GM15510 (cell line): ENCODE data around the gene STK16.

ENCODE experiments used
- POLR2A ChIP-seq: IDR thresholded peaks from 3 replicates; pipeline ENCODE4 v1.6.1; 2011; ENCODE audit warnings: borderline replicate concordance; ENCODE audit not compliant: insufficient read length; ENCODE audit errors: extremely low read depth

The STK16 gene

GRCh38 chr2:219296631-219297391 lies 51.5 kb downstream of the STK16 start:
- TF ChIP-seq POLR2A: no peak

GRCh38 chr2:219297766-219298456 lies 52.6 kb downstream of the STK16 start:
- TF ChIP-seq POLR2A: no peak

GRCh38 chr2:219298759-219299371 lies 53.6 kb downstream of the STK16 start:
- no peak for TF ChIP-seq POLR2A

- TF ChIP-seq POLR2A: no peak
Measured at GRCh38 chr2:219299372-219299760, 54.1 kb downstream of the STK16 start.
